ENCODE results near the gene STK24.

The STK24 gene

DNA sequence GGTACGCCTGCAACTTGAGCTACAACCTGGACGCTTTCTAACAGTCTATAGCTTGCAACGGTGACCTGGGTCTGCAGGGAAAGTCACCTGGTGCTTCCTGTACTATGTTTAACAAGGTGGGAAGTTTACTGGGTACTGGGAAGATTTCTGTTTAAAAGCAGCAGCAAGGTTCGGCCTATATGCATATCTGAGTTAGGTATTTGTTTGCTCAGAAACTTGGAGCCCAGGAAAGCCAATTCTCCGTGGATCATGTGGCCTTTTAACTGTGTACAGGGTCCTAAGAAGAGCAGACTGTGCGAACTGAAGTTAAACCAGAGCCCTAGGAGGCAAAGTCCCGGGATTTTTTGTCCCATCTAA lies 103.1 kb downstream of the STK24 start:
- no peak overlapping the region for H3K4me2 ChIP-seq (ENCODE audit: low read length)
- no peak overlapping the region for H3K27ac ChIP-seq (ENCODE audit: low read depth, low read length)
- no peak overlapping the region for H3K4me3 ChIP-seq (ENCODE audit: low read length)
- H3K4me1 ChIP-seq (ENCODE audit: control insufficient read depth, low read length) = peaks cover 18% of the 10 kb centered on the region
- H3K27me3 ChIP-seq (ENCODE audit: control insufficient read depth, low read length) = no peaks in the 10 kb centered on the region
- peaks cover 18% of the 10 kb centered on the region; the same call in 1 of the 2 replicates for H3K9me3 ChIP-seq (ENCODE audit: control insufficient read depth, insufficient read depth, low read length)
- H4K20me1 ChIP-seq (ENCODE audit: control insufficient read depth, insufficient read depth, low read depth, low read length) = no peaks in the 10 kb centered on the region
- H3K36me3 ChIP-seq (ENCODE audit: control insufficient read depth, low read length) = peaks cover 75% of the 10 kb centered on the region
- no peaks in the 10 kb centered on the region; the same call in 1 of the 2 replicates for H3F3A ChIP-seq (ENCODE audit: control insufficient read depth, insufficient read depth)
- H3K9me2 ChIP-seq (replicated peaks; ENCODE audit: control insufficient read depth, low read length) = no peaks in the 10 kb centered on the region
- no peak for TF ChIP-seq EZH2phosphoT487 (IDR thresholded peaks at IDR 0.05; ENCODE audit: borderline replicate concordance, low read length)
- TF ChIP-seq, protein P1, sequence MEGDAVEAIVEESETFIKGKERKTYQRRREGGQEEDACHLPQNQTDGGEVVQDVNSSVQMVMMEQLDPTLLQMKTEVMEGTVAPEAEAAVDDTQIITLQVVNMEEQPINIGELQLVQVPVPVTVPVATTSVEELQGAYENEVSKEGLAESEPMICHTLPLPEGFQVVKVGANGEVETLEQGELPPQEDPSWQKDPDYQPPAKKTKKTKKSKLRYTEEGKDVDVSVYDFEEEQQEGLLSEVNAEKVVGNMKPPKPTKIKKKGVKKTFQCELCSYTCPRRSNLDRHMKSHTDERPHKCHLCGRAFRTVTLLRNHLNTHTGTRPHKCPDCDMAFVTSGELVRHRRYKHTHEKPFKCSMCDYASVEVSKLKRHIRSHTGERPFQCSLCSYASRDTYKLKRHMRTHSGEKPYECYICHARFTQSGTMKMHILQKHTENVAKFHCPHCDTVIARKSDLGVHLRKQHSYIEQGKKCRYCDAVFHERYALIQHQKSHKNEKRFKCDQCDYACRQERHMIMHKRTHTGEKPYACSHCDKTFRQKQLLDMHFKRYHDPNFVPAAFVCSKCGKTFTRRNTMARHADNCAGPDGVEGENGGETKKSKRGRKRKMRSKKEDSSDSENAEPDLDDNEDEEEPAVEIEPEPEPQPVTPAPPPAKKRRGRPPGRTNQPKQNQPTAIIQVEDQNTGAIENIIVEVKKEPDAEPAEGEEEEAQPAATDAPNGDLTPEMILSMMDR (IDR thresholded peaks at IDR 0.05; ENCODE audit: low read depth, low read length, poor library complexity, severe bottlenecking) = no peak
- peaks cover 47% of the 10 kb centered on the region for H3K79me2 ChIP-seq (ENCODE audit: control insufficient read depth, low read length)

DNA sequence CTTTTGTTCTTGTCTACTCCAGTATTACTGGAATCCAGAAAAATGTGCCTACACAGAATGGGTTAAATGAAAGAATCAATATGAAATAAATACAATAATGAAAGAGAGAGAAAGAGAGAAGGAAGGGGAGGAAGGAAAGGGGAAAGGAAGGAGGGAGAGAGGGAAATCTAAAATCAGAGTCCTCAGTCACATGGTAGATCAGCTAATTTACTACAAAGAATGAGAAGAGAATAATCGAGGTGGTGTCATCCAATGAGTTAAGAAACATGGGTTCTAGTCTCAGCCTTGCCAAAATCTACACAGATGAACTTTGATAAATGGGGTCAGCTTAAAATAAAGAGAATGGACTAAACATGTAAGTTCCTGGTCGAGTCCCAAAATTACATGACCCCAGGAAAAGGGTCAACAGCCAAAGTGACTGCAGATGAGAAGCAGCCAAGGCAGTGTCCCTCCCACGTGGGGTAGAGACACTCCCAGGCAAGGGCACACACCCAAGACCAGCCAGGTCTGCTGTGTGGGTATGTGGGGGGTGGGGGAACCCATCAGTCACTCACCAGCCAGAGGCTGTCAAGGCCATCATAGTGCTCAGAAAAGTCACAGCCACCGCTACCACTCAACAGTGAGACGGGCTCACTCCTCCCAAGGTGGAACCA lies 103.6 kb downstream of the STK24 start:
- Histone ChIP-seq H3K9me3 (ENCODE audit: control insufficient read depth, insufficient read depth, low read length) (peaks cover 18% of the 10 kb centered on the region; the same call in 1 of the 2 replicates), H3K4me1 (ENCODE audit: control insufficient read depth, low read length) (peaks cover 13% of the 10 kb centered on the region), H3K36me3 (ENCODE audit: control insufficient read depth, low read length) (peaks cover 75% of the 10 kb centered on the region), H3K4me2 (ENCODE audit: low read length) (no peak overlapping the region), H3K9me2 (replicated peaks; ENCODE audit: control insufficient read depth, low read length) (no peaks in the 10 kb centered on the region), H3K27ac (ENCODE audit: low read depth, low read length) (no peak overlapping the region), H3K79me2 (ENCODE audit: control insufficient read depth, low read length) (peaks cover 42% of the 10 kb centered on the region), H3F3A (ENCODE audit: control insufficient read depth, insufficient read depth) (no peaks in the 10 kb centered on the region; the same call in 1 of the 2 replicates), H4K20me1 (ENCODE audit: control insufficient read depth, insufficient read depth, low read depth, low read length) (no peaks in the 10 kb centered on the region), H3K4me3 (ENCODE audit: low read length) (no peak overlapping the region), H3K27me3 (ENCODE audit: control insufficient read depth, low read length) (no peaks in the 10 kb centered on the region)
- no peak for TF ChIP-seq EZH2phosphoT487 (IDR thresholded peaks at IDR 0.05; ENCODE audit: borderline replicate concordance, low read length)
- TF ChIP-seq, protein P1 (IDR thresholded peaks at IDR 0.05; ENCODE audit: low read depth, low read length, poor library complexity, severe bottlenecking) = no peak

DNA sequence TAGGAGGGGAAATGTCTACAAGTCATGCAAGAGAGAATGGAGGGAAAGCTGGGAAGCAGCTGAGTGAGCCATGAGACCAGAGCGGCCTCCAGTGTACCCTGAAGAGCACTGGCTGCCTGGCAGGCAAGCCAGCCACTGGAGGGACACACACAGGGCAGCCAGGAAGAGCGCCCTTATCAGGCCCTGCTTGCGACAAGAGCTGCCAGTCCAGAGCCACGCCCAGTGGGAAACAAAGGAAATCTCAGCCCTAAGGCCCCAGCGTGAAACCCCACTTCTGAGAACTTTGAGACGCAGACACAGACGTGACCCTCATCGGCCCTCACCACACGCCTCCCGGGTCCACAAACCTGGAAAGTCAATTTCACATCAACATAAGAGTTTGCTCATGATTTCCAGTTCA lies 105.0 kb downstream of the STK24 start:
- Histone ChIP-seq H3K27ac (ENCODE audit: low read depth, low read length) (no peak overlapping the region), H4K20me1 (ENCODE audit: control insufficient read depth, insufficient read depth, low read depth, low read length) (no peaks in the 10 kb centered on the region), H3K27me3 (ENCODE audit: control insufficient read depth, low read length) (no peaks in the 10 kb centered on the region), H3K4me2 (ENCODE audit: low read length) (no peak overlapping the region), H3K4me1 (ENCODE audit: control insufficient read depth, low read length) (peaks cover 8% of the 10 kb centered on the region), H3K9me2 (replicated peaks; ENCODE audit: control insufficient read depth, low read length) (no peaks in the 10 kb centered on the region), H3K9me3 (ENCODE audit: control insufficient read depth, insufficient read depth, low read length) (peaks cover 18% of the 10 kb centered on the region; the same call in 1 of the 2 replicates), H3K4me3 (ENCODE audit: low read length) (no peak overlapping the region), H3K36me3 (ENCODE audit: control insufficient read depth, low read length) (peaks cover 79% of the 10 kb centered on the region), H3F3A (ENCODE audit: control insufficient read depth, insufficient read depth) (no peaks in the 10 kb centered on the region; the same call in 1 of the 2 replicates), H3K79me2 (ENCODE audit: control insufficient read depth, low read length) (peaks cover 30% of the 10 kb centered on the region)
- TF ChIP-seq EZH2phosphoT487 (IDR thresholded peaks at IDR 0.05; ENCODE audit: borderline replicate concordance, low read length) = no peak
- TF ChIP-seq, protein P1 (IDR thresholded peaks at IDR 0.05; ENCODE audit: low read depth, low read length, poor library complexity, severe bottlenecking) = no peak
